DOHH2 (cell line): Measurements from ENCODE around the gene MRGPRF.

ENCODE experiments used
- H3F3A ChIP-seq: fragments of 200-600 bp; sonication (generic), shearing (Covaris generic); 2 replicates; pipeline ENCODE4 v1.6.0; 2016; ENCODE audit warnings: antibody characterized with exemption, mild to moderate bottlenecking; ENCODE audit not compliant: control insufficient read depth, insufficient read depth
- H3K27ac ChIP-seq: fragments of 200-600 bp; sonication (generic); 2 replicates; pipeline ENCODE4 v1.5.1; 2014; ENCODE audit warnings: low read depth, mild to moderate bottlenecking, low read length, moderate library complexity
- H3K27me3 ChIP-seq: fragments of 200-600 bp; sonication (generic); 2 replicates; pipeline ENCODE4 v1.6.1; 2014; ENCODE audit warnings: mild to moderate bottlenecking, low read length, mixed read lengths; ENCODE audit not compliant: control insufficient read depth
- H3K36me3 ChIP-seq: fragments of 200-600 bp; sonication (generic); 2 replicates; pipeline ENCODE4 v1.6.1; 2014; ENCODE audit warnings: mild to moderate bottlenecking, low read length, moderate library complexity, mixed read lengths; ENCODE audit not compliant: control insufficient read depth
- H3K4me1 ChIP-seq: fragments of 200-600 bp; sonication (generic); 2 replicates; pipeline ENCODE4 v1.6.1; 2014; ENCODE audit warnings: mild to moderate bottlenecking, low read length, mixed read lengths; ENCODE audit not compliant: control insufficient read depth
- H3K4me2 ChIP-seq: fragments of 200-600 bp; sonication (generic); 2 replicates; pipeline ENCODE4 v1.6.0; 2014; ENCODE audit warnings: mild to moderate bottlenecking, low read length, moderate library complexity
- H3K4me3 ChIP-seq: fragments of 200-600 bp; sonication (generic); 2 replicates; pipeline ENCODE4 v1.5.1; 2014; ENCODE audit warnings: mild to moderate bottlenecking, low read length, mixed read lengths
- H3K79me2 ChIP-seq: fragments of 200-600 bp; sonication (generic); 2 replicates; pipeline ENCODE4 v1.6.1; 2014; ENCODE audit warnings: mild to moderate bottlenecking, low read length, mixed read lengths; ENCODE audit not compliant: control insufficient read depth
- H3K9me2 ChIP-seq: fragments of 200-600 bp; sonication (generic); replicated peaks from 2 replicates; pipeline ENCODE4 v1.6.1; 2014; ENCODE audit warnings: mild to moderate bottlenecking, low read length, mixed read lengths; ENCODE audit not compliant: control insufficient read depth
- H3K9me3 ChIP-seq: fragments of 200-600 bp; sonication (generic); 2 replicates; pipeline ENCODE4 v1.6.1; 2014; ENCODE audit warnings: antibody characterized with exemption, low read length, mixed read lengths; ENCODE audit not compliant: control insufficient read depth, insufficient read depth
- H4K20me1 ChIP-seq: fragments of 200-600 bp; sonication (generic); 2 replicates; pipeline ENCODE4 v1.6.0; 2014; ENCODE audit warnings: low read depth, mild to moderate bottlenecking, antibody characterized with exemption, low read length, moderate library complexity; ENCODE audit not compliant: control insufficient read depth, insufficient read depth
- EZH2phosphoT487 ChIP-seq: fragments of 200-600 bp; sonication (generic); IDR thresholded peaks from 2 replicates; pipeline ENCODE4 v1.6.1; 2017; ENCODE audit warnings: borderline replicate concordance, mild to moderate bottlenecking, antibody characterized with exemption, low read length, moderate library complexity, mixed read lengths
- TF ChIP-seq, protein P1 (sequence below): fragments of 200-600 bp; sonication (generic); IDR thresholded peaks from one replicate; pipeline ENCODE4 v1.5.1; 2014; ENCODE audit warnings: antibody characterized with exemption, mild to moderate bottlenecking, low read depth, low read length; ENCODE audit not compliant: poor library complexity, severe bottlenecking

Gene MRGPRF

DNA sequence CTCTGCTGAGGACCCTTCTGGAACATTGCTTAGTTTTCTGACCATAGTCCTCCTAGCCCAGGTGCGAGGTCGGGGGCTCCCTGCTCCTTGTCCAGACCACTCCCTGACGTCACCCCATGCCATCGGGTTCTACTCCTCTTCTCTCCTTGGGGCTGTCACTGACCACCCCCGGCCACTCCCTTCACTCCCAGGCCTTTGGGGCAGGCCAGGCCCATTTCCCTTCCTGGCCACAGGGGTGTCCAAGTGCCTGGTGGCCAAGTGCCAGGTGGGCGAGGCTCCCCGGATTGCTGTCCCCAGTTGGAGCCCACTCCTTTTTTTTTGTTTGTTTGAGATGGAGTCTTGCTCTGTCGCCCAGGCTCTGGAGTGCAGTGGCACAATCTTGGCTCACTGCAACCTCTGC, 51.8 kb downstream of the MRGPRF start:
- no peaks in the 10 kb centered on the region for H3F3A ChIP-seq
- no peaks in the 10 kb centered on the region for H3K9me2 ChIP-seq
- TF ChIP-seq, protein P1, sequence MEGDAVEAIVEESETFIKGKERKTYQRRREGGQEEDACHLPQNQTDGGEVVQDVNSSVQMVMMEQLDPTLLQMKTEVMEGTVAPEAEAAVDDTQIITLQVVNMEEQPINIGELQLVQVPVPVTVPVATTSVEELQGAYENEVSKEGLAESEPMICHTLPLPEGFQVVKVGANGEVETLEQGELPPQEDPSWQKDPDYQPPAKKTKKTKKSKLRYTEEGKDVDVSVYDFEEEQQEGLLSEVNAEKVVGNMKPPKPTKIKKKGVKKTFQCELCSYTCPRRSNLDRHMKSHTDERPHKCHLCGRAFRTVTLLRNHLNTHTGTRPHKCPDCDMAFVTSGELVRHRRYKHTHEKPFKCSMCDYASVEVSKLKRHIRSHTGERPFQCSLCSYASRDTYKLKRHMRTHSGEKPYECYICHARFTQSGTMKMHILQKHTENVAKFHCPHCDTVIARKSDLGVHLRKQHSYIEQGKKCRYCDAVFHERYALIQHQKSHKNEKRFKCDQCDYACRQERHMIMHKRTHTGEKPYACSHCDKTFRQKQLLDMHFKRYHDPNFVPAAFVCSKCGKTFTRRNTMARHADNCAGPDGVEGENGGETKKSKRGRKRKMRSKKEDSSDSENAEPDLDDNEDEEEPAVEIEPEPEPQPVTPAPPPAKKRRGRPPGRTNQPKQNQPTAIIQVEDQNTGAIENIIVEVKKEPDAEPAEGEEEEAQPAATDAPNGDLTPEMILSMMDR, result no peak
- TF ChIP-seq EZH2phosphoT487, result no peak
- no peaks in the 10 kb centered on the region for H3K36me3 ChIP-seq
- no peaks in the 10 kb centered on the region for H4K20me1 ChIP-seq
- H3K4me1 ChIP-seq, result no peaks in the 10 kb centered on the region
- no peaks in the 10 kb centered on the region for H3K79me2 ChIP-seq
- H3K27me3 ChIP-seq, result no peaks in the 10 kb centered on the region
- no peak overlapping the region for H3K27ac ChIP-seq
- no peak overlapping the region for H3K4me3 ChIP-seq
- peaks cover 3% of the 10 kb centered on the region; the same call in 1 of the 2 replicates for H3K9me3 ChIP-seq
- H3K4me2 ChIP-seq, result no peak overlapping the region

DNA sequence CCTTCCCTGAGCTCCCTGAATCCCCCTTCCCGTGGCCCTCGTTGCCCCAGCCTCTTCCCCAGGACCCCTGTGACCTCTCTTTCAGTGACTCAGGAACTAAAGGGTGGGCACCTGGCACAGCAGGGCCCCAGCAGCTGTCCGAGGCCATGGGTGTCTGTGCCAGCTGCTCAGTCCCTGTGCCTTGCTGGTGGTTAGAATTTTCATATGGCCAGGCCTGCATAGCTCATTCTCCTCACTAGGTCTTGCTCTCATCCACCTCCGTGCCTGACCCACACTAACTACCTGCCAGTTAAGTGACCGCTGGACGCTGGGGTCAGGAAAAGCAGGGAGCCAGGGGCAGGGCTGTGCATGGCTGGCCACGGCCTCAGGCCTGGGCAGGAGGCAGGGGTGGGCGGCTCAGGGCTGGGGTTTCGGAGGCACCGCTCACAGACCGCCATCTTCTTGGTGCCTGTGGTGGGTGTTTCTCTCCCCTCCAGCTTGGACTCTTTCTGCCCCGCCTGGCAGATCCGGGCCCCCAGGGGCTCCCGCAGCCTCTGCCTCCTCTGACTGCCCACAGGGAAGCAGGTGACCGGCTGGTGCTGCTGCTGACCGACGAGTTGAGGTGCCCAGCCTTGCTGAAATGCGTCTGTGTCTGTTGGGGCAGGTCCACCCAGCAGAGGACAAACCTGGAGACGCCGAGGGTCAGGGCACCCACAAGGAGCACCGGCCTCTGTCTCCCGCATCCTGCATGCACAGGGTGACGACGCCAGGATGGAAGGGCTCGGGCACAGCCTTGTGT, 52.6 kb downstream of the MRGPRF start:
- Histone ChIP-seq H3K4me3 (no peak overlapping the region), H3K9me2 (no peaks in the 10 kb centered on the region), H3K27ac (no peak overlapping the region), H3K79me2 (no peaks in the 10 kb centered on the region), H3K9me3 (peaks cover 3% of the 10 kb centered on the region; the same call in 1 of the 2 replicates), H3K36me3 (no peaks in the 10 kb centered on the region), H3K4me2 (no peak overlapping the region), H3K27me3 (no peaks in the 10 kb centered on the region), H3K4me1 (no peaks in the 10 kb centered on the region), H4K20me1 (no peaks in the 10 kb centered on the region), H3F3A (no peaks in the 10 kb centered on the region)
- no peak for TF ChIP-seq EZH2phosphoT487
- TF ChIP-seq, protein P1, result no peak

DNA sequence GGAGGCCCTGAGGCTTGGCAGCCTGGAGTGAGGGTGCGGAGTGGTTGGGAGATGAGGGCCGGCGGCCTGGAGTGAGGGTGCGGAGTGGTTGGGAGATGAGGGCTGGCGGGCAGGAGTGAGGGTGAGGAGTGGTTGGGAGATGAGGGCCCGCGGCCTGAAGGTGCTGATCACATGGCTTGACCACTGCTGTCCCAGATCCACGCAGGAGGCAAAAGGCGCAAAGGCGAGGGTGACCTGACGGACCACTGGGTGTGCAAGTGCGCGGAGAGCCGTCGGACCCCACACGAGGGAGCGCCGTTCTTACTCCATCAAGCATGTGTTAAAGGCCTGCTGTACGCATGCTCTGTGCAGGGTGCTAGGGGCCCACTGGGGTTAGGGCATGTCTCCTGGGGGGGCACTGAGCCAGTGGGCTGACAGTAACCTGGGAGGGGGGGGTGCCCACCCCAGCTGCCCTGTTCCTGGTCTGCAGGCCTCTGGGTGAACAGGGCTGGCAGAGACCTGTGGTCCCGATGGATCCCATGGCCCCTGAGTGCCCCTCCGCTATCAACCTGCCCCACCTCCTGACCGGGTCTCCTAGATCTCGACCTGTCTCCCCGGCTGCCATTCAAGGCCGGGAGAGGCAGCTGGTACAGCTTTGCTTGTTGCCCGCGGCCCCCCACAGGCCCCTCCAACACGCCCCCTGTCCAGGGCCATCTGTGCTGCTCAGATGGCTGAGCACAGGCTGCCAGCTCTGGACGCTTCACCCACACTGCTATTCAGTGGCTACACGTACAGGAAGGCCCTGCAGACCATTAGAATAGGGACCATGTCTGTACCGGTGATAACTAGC, 53.4 kb downstream of the MRGPRF start:
- peaks cover 3% of the 10 kb centered on the region; the same call in 1 of the 2 replicates for H3K9me3 ChIP-seq
- H3K4me2 ChIP-seq, result no peak overlapping the region
- no peaks in the 10 kb centered on the region for H3K36me3 ChIP-seq
- H3K4me1 ChIP-seq, result no peaks in the 10 kb centered on the region
- H4K20me1 ChIP-seq, result no peaks in the 10 kb centered on the region
- H3K9me2 ChIP-seq, result no peaks in the 10 kb centered on the region
- no peaks in the 10 kb centered on the region for H3K27me3 ChIP-seq
- TF ChIP-seq EZH2phosphoT487, result no peak
- TF ChIP-seq, protein P1, result no peak
- H3K27ac ChIP-seq, result no peak overlapping the region
- no peaks in the 10 kb centered on the region for H3F3A ChIP-seq
- H3K4me3 ChIP-seq, result no peak overlapping the region
- H3K79me2 ChIP-seq, result no peaks in the 10 kb centered on the region
